CD4-positive, alpha-beta T cell treated with Interleukin-1 beta for 1 hour (primary cell): Measurements from ENCODE around the gene GRIK4.

ENCODE experiments used
- DNase-seq, 2 donors: peaks; one replicate each; pipeline ENCODE4 v3.0.0-alpha.2; 2020 to 2022

The GRIK4 gene

DNA sequence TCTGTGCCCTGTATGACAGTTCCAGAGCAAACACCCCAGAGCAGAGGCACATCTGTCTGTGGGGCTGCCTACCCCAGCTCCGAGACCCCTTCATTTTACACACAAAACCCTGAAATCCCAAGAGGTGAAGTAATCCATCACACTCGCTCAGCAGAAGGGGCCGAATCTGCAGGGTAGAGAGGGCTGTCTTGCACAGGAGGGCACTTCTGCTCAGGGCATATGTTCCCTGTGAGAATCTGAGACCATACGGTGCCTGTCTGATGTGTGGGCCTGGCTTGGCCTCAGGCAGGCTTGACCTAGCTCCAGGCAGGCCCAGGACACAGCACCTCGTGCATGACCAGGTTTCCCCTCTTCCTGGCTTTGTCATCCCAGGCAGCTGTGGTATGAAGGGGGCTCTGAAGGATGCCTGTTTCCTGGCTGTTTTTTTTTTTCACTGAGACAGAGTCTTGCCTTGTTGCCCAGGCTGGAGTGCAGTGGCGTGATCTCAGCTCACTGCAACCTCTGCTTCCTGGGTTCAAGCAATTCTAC, 37.2 kb downstream of the GRIK4 start:
- no peak for DNase-seq

DNA sequence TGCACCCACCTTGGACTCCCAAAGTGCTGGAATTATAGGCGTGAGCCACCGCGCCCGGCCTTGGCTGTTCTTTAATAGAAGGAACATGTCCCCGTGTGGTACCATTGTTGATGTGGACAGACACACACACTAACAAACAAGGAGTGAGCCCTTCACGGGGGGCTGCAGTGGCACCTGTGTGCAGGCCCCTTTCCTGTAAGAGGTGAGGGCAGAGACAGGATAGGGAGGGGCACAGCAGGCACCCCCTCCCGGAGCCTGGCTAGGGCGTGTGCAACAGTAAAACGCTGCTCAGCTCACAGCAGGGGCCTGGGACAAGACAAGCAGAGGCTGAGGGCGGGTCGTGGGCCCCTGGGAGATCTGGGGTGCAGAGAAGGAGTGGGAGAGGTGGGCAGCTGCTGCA, 37.8 kb downstream of the GRIK4 start:
- no peak for DNase-seq

DNA sequence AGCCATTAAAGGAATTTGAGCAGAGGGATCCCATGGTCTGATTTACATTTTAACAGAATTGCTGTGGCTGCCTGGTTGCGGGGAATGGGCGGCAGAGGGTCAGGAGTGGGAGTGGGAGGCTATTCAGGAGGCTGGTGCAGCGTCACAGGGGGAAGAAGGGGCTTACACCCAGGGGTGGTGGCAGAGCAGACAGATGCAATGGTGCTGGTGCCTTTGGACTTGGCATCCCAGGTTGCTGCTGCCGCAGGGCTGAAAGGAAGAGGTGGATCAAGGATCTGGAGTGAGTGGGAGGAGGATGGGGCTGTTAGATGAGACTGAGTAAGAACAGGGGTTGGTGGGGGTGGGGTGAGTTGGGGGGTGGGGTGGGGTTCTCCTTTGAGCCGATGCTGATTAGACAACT, 38.5 kb downstream of the GRIK4 start:
- DNase-seq: no peak

DNA sequence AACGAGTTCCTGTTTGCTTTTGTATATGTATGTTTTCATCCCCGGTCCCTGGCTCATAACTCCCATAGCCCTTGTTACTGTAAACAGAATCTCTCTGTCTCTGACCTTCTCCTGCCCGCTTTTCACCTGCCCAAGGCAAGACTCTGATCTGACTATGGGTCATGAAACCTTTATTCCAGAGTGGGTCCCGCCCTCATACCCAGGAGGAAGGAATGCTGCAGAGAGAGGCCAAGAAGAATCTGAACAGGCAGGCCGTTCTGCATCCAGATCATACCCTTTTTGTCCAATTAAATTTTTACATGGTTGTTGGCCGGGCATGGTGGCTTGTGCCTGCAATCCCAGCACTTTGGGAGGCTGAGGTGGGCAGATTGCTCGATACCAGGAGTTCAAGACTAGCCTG, 39.6 kb downstream of the GRIK4 start:
- no peak for DNase-seq

DNA sequence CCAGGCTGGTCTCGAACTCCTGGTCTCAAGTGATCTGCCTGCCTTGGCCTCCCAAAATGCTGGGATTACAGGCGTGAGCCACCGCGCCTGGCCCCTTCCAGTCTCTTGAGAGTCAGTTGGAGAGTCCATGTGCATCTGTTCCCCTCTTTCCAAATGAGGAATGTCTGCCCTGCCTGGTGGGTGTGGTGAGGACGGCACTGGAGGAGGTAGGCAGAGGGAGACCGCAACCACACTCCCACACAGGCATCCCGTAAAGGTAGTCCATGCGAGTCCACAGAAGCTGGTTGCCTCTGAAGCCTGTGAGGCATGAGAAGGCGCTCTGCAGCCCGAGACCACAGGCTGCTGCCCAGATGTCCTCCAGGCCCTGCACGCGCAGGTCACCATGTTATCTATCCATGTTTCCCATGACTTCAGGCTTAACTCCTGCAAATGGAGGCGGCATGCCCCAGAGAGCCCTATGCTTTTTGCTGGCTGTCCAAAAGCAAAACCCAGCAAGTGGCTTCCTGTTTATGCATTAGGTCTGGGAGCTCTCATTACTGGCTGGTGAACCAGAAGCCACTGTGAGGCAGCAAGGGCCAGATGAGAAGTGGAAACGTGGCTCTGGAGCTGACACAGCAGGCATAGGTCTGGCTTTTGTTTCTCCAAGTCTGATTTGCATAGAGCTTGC, 43.4 kb downstream of the GRIK4 start:
- no peak for DNase-seq

- no peak for DNase-seq
These were observed 43.9 kb downstream of the GRIK4 start for GRCh38 chr11:120555433-120555773.

GRCh38 chr11:120556797-120557196, 45.2 kb downstream of the GRIK4 start:
- no peak for DNase-seq

DNA sequence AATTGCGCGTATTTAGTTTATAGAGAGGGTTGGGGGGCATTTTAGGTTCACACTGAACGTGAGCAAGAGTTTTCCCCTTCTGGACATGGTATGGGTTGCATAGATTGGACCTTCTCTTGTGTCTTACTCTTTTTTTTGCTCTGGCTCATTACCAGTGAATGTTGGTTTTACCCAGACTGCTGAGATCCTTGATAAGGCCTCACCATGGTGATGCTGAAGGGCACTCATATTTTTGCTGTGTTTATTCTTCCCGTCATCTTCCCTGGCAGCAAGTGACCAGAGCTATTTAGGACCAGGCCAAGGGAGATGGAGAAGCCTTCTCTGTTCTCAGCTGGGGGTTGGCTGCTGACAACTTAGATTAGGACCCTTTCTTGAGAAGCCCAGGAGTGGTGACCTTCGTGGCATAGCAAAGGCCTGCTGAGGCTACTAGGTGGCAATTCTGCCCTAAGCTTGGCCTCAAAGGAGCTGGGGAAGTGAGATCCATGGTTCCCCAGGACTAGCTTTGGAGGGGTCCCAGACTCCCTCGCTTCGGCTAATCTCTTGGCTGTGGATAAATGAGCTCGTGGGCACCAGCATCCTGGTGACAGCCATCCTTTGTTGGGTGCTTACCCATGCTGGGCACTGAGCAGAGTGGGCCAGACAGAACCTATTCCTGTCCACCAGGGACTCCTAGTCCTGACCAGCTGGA, 47.3 kb downstream of the GRIK4 start:
- DNase-seq: no peak

DNA sequence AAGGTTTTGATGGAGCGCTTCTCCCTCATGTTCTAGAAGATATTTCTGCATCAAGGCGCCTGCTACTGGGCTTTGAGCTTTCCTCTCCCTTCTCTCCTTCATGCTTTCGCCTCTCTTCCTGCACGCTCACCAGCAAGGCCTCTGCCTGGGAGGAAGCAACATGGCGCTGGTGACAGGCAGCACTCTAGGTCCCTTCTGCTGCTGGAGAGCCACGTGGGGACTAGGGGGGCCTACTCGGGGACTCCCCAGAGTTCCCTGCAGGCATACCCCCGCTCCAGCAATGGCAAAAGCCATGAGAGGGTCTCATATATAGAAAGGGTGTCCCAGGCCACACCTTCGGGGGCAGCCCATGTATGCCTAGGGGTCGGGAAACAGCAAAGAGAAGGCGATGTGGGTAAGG, 49.7 kb downstream of the GRIK4 start:
- no peak for DNase-seq

DNA sequence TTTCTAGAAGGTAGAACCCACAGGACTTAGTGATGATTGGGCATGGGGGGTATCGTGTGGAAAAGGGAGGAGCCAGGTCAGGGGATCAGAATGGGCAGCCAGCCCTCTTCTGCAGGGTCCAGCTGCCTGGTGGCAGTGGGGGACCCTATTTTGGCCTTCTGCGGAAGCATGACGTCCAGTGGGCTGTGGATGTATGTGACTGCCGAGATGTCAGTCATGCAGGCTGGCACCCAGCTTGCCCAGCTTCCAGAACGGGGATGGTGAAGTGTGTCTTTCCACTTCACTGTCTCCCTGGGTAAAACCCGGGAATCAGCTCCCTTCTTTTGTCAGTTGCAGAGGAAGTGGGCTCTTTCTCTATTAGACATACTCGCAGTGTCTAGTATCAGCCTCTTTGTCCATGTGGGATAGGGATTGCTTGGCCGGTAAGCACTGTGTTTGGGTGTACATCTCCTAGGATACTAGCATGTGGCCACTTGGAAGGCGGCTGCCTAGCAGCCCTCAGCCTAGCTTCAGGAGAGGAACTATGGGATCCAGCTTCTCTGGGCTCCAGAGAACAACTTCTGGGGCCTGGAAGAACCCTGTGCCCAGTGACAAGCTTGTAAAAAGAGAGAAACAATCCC, 51.4 kb downstream of the GRIK4 start:
- DNase-seq: no peak

- DNase-seq: no peak
These were observed 52.4 kb downstream of the GRIK4 start for GRCh38 chr11:120563703-120564572.

DNA sequence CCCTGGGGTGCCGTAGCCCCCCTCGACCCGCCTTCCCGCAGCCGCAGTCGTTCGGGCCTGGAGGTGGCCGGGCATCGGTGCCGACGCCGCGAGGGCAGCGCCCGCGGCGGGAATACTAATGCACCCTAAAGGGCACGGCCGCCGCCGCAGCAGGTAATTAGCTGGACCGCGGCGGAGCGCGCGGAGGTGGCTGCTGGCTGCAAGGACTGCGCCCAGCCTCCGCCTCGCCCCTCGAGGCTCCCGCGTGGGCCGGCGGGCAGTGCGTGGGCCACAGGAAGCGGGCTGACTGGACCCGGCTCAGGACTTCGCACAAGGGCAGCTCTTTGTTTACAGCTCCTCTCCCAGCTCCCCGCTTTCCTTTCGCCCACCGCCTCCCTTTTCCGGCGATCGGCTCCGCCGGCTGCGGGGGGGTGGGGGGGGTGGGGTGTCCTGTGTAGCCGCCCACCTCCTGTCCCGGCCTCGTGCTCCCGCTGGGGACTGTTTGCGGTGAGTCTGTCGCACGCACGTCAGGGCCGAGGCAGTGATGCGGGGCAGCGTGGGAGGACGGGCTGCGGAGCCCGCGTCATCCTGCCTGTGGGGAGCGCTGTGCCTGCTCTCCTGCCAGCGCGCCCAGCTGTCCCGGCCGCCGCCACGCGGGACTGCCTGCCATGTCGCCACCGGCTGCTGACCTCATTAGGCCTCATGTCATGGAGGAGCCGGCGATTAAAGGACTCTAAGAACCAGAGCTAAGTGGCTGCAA, 53.2 kb downstream of the GRIK4 start:
- DNase-seq: peak in 1 of 2 donors; percentile 39

- DNase-seq: no peak
These were observed 54.1 kb downstream of the GRIK4 start for GRCh38 chr11:120565466-120566155.

- no peak for DNase-seq
These were observed 54.6 kb downstream of the GRIK4 start for GRCh38 chr11:120566176-120566575.

DNA sequence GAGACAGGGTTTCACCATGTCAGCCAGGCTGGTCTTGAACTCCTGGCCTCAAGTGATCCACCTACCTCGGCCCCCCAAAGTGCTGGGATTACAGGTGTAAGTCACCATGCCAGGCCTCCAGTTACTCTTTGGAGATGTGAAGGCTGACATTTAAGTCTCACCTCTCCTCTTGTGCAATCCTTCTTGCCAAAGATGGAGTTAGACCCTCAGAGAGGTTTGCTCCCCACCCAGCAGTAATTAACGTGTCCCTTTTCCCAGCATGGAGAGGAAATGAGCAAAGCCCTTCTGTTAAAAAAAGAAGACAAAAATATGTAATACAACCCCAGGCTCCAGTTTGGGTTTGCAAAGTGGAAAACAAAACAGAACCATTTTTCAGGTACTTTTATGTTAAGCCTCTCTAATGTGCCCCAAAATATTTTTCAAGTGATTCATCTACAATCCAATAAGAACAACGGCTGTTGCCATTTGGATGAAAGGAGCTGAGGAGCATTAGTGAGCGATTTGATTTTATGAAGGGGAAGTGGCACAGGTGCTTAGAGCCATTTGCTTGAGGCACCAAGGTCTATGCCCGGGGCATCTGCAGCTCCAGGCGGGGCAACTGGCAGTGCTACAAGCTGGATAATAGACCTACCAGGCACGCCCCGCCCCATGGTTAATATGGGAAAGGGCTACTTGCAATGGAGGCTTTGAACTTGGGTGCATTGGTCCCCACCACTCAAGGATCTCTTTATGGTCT, 57.2 kb downstream of the GRIK4 start:
- no peak for DNase-seq

- DNase-seq: no peak
These were observed 58.3 kb downstream of the GRIK4 start for GRCh38 chr11:120569861-120570260.

- DNase-seq: no peak
These were observed 59.9 kb downstream of the GRIK4 start for GRCh38 chr11:120571476-120571875.

- no peak for DNase-seq
These were observed 62.3 kb downstream of the GRIK4 start for GRCh38 chr11:120573756-120574354.

DNA sequence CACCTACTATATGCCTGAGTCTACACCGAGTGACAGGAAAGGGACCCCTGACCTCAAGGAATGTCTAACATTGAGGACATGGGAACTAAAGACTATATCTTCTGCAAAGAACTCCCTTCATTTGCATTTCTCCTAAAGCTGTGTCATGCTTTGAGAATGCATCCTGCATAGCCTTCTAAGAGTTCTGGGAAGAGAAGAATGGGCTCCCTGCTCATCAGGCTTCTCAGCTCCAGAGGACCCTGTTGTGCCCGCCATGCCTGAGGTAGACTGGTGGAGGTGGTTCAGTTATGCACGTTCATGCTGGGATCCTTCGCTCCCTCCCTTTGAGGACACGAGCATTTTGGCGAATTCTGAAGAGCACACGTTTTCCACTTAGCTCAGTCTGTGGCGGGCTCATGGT, 63.3 kb downstream of the GRIK4 start:
- no peak for DNase-seq

- no peak for DNase-seq
These were observed 63.9 kb downstream of the GRIK4 start for GRCh38 chr11:120575461-120575860.

- DNase-seq: no peak
These were observed 65.1 kb downstream of the GRIK4 start for GRCh38 chr11:120576606-120577005.
